NCI-H82 treated with DMSO at 0.1 percent for 48 hours (cell line): Measurements from ENCODE around the gene MGAT4A.

Experiments
- DNase-seq: peaks from one replicate; lab custom pipeline; 2025; ENCODE audit not compliant: unreplicated experiment; lab: John Stamatoyannopoulos, UW

MGAT4A gene

GRCh38 chr2:98579926-98580325 is 151.0 kb downstream of the MGAT4A start:
- DNase-seq, result no peak

GRCh38 chr2:98578231-98578630 is 152.7 kb downstream of the MGAT4A start:
- DNase-seq, result no peak

DNA sequence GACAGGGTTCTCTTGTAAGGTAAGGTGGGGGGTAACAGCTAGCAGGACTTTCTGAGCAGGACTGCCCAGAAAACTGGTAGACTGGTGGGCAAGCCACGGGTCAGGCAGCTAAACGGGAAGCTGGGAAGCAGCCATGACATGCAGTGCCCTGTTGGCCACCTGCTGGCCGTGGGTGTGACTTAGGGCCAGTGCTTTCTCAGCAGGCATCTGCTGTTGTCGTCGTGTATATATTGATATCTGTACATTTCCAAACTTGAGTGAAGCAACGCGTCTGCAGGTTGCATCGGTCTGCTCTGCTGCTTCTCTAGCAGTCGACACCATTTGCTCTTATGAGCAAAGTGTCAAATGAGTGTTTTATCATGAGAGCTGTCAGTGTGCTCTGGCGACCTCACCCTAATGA is 153.6 kb downstream of the MGAT4A start:
- DNase-seq, result no peak

DNA sequence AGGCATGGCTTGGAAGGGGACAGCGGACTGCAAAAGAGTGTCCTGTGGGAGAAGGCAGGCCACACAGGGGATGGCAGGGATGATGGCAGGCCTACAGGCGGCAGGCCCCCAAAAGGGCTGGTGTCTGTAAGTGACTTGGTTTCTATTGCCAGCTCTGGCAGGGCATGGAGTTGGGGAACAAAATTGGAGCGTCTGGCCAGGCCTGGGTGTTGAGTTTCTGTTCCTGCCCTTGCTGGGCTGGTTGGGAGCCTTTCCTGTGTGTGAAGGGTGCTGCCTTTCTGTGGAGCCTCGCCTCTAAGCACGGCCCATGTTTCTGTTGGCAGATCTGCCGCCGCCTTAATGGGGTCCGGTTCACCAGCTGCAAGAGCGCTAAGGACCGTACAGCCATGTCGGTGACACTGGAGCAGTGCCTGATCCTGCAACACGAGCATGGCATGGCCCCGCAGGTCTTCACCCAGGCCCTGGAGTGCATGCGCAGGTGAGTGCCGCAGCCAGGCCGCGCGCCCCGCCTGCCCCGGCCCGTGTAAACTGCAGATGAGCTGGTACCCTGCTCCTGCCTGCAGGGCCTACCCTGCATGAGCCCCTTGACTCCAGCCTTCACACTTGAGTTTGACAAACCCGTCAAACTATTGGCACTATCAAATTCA is 154.1 kb downstream of the MGAT4A start:
- no peak for DNase-seq

DNA sequence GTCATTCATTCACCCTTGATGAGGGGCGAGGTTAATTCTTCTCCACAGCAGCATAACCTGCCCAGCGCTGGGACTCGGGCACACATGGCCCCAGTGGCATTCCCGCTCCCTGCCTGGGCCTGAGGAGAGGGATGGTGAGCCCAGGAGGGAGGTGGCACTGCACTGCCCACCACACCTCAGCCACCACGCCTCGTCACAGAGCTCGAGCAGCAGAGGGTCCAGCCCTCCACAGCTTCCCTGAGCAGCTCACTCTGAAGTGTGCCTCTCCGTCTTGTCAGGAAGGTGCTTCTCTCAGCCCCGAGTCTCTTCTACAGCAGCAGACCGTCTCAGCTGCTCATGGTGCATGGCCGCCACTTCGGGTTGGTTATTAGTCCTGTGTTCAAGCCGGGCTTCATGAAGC is 157.5 kb downstream of the MGAT4A start:
- DNase-seq, result no peak

DNA sequence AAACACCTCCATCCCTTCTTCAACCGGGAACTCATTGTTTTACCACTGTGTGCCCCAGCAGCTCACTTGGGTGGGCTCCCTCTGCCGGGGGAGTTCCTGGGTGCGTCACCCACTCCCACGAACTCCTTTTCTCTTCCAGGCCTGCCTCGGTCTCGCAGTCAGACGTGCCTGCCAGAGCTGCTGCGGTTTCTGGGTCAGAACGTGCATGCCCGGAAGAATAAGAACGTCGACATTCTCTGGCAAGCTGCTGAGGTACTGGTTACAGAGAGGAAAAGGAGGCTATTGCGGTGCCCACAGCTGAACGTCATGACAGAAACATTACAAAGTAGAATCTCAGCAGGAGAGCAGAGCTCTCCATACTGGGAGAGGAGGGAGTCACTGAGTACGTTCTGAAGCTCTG is 158.3 kb downstream of the MGAT4A start:
- no peak for DNase-seq

DNA sequence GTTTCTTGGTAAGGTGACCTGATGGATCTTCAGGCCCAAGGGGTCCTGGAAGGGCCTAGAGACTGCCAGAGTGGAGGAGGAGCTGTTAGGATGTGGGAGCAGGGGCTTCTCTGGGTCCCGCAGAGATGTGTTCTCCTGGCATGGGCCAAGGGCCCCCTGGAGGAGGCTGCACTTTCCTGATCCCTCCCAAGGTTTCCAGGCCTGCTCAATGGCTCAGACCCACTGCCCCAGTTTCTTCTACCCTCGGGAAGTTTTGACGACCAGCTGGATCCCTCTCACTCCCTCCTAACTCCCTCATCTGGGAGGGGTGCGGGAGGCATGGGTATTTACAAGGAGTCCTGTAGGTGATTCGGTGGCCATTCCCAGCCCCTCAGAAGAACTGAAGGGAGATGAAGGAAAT is 158.7 kb downstream of the MGAT4A start:
- DNase-seq, result no peak

DNA sequence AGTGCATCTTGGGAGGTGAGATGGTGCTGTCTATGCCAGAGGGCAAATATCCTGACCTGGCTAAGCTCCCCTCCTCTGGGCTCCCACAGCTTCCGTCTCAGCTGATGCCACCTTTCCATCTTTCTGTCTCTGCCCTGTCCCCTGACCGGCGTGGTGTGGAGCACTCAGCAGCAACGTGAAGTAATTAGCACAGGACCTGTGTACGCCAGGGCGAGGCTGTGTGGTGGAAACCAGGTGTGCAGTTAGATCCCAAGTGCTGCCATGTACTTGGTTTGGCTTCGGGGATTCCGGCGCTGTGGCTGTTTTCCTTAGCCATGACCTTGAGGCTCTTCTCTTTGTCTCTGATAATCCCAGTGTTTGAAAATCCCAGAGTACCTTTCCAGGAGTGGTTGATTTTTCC is 159.1 kb downstream of the MGAT4A start:
- DNase-seq, result no peak

- no peak for DNase-seq
Measured at GRCh38 chr2:98571121-98571701, 159.7 kb downstream of the MGAT4A start.

GRCh38 chr2:98570356-98570755 is 160.6 kb downstream of the MGAT4A start:
- DNase-seq, result no peak

DNA sequence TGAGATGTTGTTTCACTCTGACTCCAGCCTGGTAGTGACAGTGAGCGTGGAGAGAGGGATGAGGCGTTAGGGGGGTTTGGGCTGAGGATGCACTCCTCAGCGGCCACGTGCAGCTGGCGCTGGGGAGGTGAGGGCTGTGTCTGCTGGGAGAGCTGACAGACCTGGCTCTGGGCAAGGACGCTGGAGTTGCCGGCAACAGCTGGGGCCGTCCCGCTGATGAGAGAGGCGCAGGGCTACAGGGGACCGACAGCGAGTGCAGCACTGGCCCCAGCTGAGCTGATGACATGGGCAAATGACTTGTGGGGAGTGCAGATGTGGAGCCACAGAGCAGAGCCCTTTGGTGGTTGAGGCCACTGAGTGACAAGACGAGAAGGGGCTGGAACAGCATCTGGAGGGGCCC is 161.0 kb downstream of the MGAT4A start:
- no peak for DNase-seq

- no peak for DNase-seq
Measured at GRCh38 chr2:98569197-98569793, 161.6 kb downstream of the MGAT4A start.
